Natural killer cell (primary cell): Measurements from ENCODE around the gene ACYP2. TPM values are rescaled to one million over a fixed set of nuclear protein-coding genes. Genes with fewer than 3 reads are reported as not detected.

Source experiments
- ATAC-seq, 3 donors: fragments of 150-1000 bp in 2 of 3; fragments of 200-7000 bp in 1 of 3; cut with Tn5 transposase; 1 replicate in 1 of 3; 2 replicates in 2 of 3; pipeline ENCODE4 v1.10.0; 2021; ENCODE audit warnings: mild to moderate bottlenecking in 2 of 3, moderate library complexity in 2 of 3
- DNase-seq, 2 donors: peaks; one replicate each; pipeline versions ENCODE4 v3.0.0 to v3.0.0-alpha.2; 2013 to 2021; ENCODE audit warnings: mixed read lengths in 1 of 2
- H3K27ac ChIP-seq: one replicate; pipeline ENCODE4 v1.5.1; 2013; ENCODE audit warnings: mild to moderate bottlenecking, low read length
- H3K27me3 ChIP-seq: one replicate; pipeline ENCODE4 v1.6.1; 2013; ENCODE audit warnings: low read length; ENCODE audit not compliant: control insufficient read depth, insufficient read depth
- H3K36me3 ChIP-seq: one replicate; pipeline ENCODE4 v1.6.1; 2013; ENCODE audit warnings: low read length; ENCODE audit not compliant: control insufficient read depth, insufficient read depth
- H3K4me1 ChIP-seq: one replicate; pipeline ENCODE4 v1.6.1; 2013; ENCODE audit warnings: low read length; ENCODE audit not compliant: control insufficient read depth, insufficient read depth
- H3K4me3 ChIP-seq: one replicate; pipeline ENCODE4 v1.5.1; 2013; ENCODE audit warnings: low read length
- H3K9me3 ChIP-seq: one replicate; pipeline ENCODE4 v1.6.1; 2013; ENCODE audit warnings: low read length; ENCODE audit not compliant: control insufficient read depth, insufficient read depth
- H3K27ac Mint-ChIP-seq, 2 donors: one replicate each; pipeline ENCODE4 v1.8.0; 2022; ENCODE audit warnings: mild to moderate bottlenecking in 2 of 2, mixed read lengths in 2 of 2, moderate library complexity in 1 of 2
- H3K27me3 Mint-ChIP-seq, 2 donors: one replicate each; pipeline ENCODE4 v1.8.0; 2022; ENCODE audit warnings: low read depth in 2 of 2, mixed read lengths in 2 of 2
- H3K36me3 Mint-ChIP-seq: one replicate; pipeline ENCODE4 v1.8.0; 2022; ENCODE audit warnings: mixed read lengths
- H3K4me1 Mint-ChIP-seq, 2 donors: one replicate each; pipeline ENCODE4 v1.8.0; 2022; ENCODE audit warnings: mixed read lengths in 2 of 2
- H3K4me3 Mint-ChIP-seq: one replicate; pipeline ENCODE4 v1.8.0; 2022; ENCODE audit warnings: mild to moderate bottlenecking, moderate library complexity, mixed read lengths
- H3K9me3 Mint-ChIP-seq, 2 donors: one replicate each; pipeline ENCODE4 v1.8.0; 2022; ENCODE audit warnings: mixed read lengths in 2 of 2
- WGBS: methylation state at CpG from one replicate; pipeline ENCODE4 v1.1.7; 2013; ENCODE audit warnings: missing lambda C conversion rate; ENCODE audit not compliant: insufficient coverage; 5-methylcytosine and 5-hydroxymethylcytosine counted together
- intact Hi-C: fragments of 100-400 bp; cut with micrococcal nuclease; formaldehyde crosslinking; loops from one replicate; pipeline ENCODE4 v1.14.2; 2022
- total RNA-seq, 4 donors: library from RNA; stranded (reverse); fragments of 120-200 nt in 1 of 4; gene quantifications; one replicate each; pipeline versions ENCODE4 v1.2.3 to v1.2.4, GENCODE V29; 2013 to 2022
- TF ChIP-seq, protein P1 (sequence below): fragments of 200-600 bp; IDR thresholded peaks from one replicate; pipeline ENCODE4 v1.8.0; 2022; ENCODE audit warnings: antibody characterized with exemption

Gene ACYP2
- total RNA-seq, 3 donors from 2014 or later (not counting 1 experiment from before 2014, with no cell fraction given): 14.3 to 18.1 (median 16.7) TPM

DNA sequence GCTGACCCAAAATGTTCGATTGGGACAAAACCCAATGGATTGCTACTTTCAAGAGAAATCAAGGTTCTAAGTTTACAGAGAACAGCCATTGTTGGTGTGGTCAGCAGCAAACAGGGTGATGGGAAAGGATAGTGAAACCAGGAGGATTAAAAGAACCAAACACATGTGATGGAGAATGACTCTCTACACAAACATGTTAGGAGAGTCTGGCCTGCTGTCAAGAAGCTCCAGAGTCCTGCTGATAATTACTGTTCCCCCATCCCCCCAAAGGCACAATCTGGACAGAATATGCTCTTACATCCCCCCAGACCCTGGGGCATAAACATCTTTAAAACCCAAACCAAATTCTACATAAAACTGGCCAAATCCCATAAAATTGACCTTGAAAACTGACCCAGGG is 32.0 kb upstream of the ACYP2 start:
- no peaks in the 10 kb centered on the region for H3K4me1 Mint-ChIP-seq
- no peak for ATAC-seq

DNA sequence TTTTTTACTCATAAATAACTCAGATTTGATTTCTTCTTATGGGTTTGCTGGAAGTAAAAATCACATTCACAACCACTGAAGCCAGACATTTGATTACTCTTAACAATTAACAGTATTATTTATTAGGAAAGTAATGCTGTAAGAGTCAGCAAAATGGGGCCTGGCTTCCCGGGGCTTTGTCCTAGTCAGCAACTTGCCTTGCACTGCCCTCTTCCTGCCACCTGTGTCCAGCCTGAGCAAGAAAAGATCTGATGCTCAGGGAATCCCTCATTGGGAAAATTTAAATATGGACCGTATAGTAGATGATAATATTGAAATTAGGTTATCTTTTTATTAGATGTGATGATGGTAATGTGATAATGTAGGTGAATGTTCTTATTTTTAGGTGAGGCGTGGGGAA is 30.8 kb upstream of the ACYP2 start:
- Mint-ChIP-seq H3K4me3 (no peak overlapping the region), H3K27me3 (no peaks in the 10 kb centered on the region), H3K9me3 (no peaks in the 10 kb centered on the region), H3K27ac (no peak overlapping the region), H3K4me1 (no peaks in the 10 kb centered on the region), H3K36me3 (no peaks in the 10 kb centered on the region)
- no peak for ATAC-seq
- 90% methylated on average over 2 of the region's 3 CpGs for WGBS
- Histone ChIP-seq H3K4me1 (no peaks in the 10 kb centered on the region), H3K27me3 (no peaks in the 10 kb centered on the region), H3K9me3 (no peaks in the 10 kb centered on the region), H3K4me3 (no peak overlapping the region), H3K36me3 (no peaks in the 10 kb centered on the region), H3K27ac (no peak overlapping the region)
- TF ChIP-seq, protein P1, sequence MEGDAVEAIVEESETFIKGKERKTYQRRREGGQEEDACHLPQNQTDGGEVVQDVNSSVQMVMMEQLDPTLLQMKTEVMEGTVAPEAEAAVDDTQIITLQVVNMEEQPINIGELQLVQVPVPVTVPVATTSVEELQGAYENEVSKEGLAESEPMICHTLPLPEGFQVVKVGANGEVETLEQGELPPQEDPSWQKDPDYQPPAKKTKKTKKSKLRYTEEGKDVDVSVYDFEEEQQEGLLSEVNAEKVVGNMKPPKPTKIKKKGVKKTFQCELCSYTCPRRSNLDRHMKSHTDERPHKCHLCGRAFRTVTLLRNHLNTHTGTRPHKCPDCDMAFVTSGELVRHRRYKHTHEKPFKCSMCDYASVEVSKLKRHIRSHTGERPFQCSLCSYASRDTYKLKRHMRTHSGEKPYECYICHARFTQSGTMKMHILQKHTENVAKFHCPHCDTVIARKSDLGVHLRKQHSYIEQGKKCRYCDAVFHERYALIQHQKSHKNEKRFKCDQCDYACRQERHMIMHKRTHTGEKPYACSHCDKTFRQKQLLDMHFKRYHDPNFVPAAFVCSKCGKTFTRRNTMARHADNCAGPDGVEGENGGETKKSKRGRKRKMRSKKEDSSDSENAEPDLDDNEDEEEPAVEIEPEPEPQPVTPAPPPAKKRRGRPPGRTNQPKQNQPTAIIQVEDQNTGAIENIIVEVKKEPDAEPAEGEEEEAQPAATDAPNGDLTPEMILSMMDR: no peak
- intact Hi-C loops: no loop called here
- peak in 1 of 2 donors; percentile 14 for DNase-seq

More for the DNA sequence above, 32.0 kb upstream of the ACYP2 start:
- H3K9me3 Mint-ChIP-seq: no peaks in the 10 kb centered on the region
- no peaks in the 10 kb centered on the region for H3K27me3 ChIP-seq
- H3K9me3 ChIP-seq: no peaks in the 10 kb centered on the region
- no peaks in the 10 kb centered on the region for H3K36me3 Mint-ChIP-seq
- H3K36me3 ChIP-seq: no peaks in the 10 kb centered on the region
- no peaks in the 10 kb centered on the region for H3K27me3 Mint-ChIP-seq
- H3K4me3 ChIP-seq: no peak overlapping the region
- H3K4me1 ChIP-seq: no peaks in the 10 kb centered on the region
- TF ChIP-seq, protein P1: no peak
- DNase-seq: no peak
- no peak overlapping the region for H3K27ac Mint-ChIP-seq
- no peak overlapping the region for H3K4me3 Mint-ChIP-seq
- no peak overlapping the region for H3K27ac ChIP-seq
- intact Hi-C loops: no loop called here
- 100% methylated on average over 1 of the region's 1 CpG for WGBS

DNA sequence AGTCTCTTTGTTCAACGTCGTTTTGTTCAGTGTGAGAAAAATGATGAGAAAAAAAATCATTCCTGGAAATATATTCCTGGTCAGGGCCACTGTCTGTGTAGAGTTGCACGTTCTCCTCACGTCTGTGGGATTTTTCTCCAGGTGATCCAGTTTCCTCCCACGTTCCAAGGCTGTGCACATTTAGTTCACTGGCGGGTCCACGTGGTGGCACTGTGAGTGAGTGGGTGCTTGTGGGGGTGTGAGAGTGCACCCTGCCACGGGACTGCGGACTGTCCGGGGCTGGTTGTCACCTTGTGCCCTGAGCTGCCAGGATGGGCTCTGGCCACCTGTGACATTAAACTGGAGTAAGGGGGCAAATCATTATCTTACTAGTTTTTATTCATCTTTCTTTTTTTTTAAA is 30.3 kb upstream of the ACYP2 start:
- intact Hi-C loops: no loop called here
- Histone ChIP-seq H3K4me1 (no peaks in the 10 kb centered on the region), H3K4me3 (no peak overlapping the region), H3K27ac (no peak overlapping the region), H3K27me3 (no peaks in the 10 kb centered on the region), H3K9me3 (no peaks in the 10 kb centered on the region), H3K36me3 (no peaks in the 10 kb centered on the region)
- DNase-seq: no peak
- ATAC-seq: no peak
- H3K4me1 Mint-ChIP-seq: no peaks in the 10 kb centered on the region
- no peaks in the 10 kb centered on the region for H3K36me3 Mint-ChIP-seq
- no peak overlapping the region for H3K4me3 Mint-ChIP-seq
- WGBS: 88% methylated on average over 10 of the region's 10 CpGs
- H3K27ac Mint-ChIP-seq: no peak overlapping the region
- TF ChIP-seq, protein P1: no peak
- no peaks in the 10 kb centered on the region for H3K27me3 Mint-ChIP-seq
- no peaks in the 10 kb centered on the region for H3K9me3 Mint-ChIP-seq

DNA sequence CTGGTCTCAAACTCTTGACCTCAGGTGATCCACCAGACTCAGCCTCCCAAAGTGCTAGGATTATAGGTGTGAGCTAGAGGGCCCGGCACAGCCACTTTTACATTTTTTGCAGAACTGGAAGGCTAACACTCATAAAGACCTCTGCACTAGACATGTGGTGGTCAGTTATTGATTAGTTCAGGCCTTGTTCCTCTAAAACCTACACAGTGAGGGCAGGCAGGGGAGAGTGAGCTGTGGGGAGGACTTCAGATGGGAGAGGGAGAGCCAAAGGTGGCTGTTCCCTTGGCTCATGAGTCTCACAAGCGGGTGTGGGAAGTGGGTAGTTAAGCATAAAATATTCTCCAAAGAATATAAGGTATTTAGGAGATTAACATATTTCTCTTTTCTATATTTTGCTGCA is 29.3 kb upstream of the ACYP2 start:
- Mint-ChIP-seq H3K36me3 (no peaks in the 10 kb centered on the region), H3K27me3 (no peaks in the 10 kb centered on the region), H3K4me3 (no peak overlapping the region), H3K27ac (no peak overlapping the region), H3K4me1 (no peaks in the 10 kb centered on the region), H3K9me3 (no peaks in the 10 kb centered on the region)
- H3K27me3 ChIP-seq: no peaks in the 10 kb centered on the region
- TF ChIP-seq, protein P1: no peak
- DNase-seq (no peak), ATAC-seq (no peak)
- H3K9me3 ChIP-seq: no peaks in the 10 kb centered on the region
- no peaks in the 10 kb centered on the region for H3K36me3 ChIP-seq
- no peak overlapping the region for H3K27ac ChIP-seq
- intact Hi-C loops: no loop called here
- WGBS: 80% methylated on average over 1 of the region's 2 CpGs
- no peak overlapping the region for H3K4me3 ChIP-seq
- H3K4me1 ChIP-seq: no peaks in the 10 kb centered on the region
